HG03457 (cell line): Measurements from ENCODE around the gene OSCP1.

ENCODE experiments used
- ATAC-seq: cut with Tn5 transposase; IDR thresholded peaks from one replicate; pipeline ENCODE4 v1.9.1; 2021; ENCODE audit warnings: moderate number of reproducible peaks; ENCODE audit not compliant: unreplicated experiment

Gene OSCP1

GRCh38 chr1:36475910-36476604 lies 25.8 kb upstream of the OSCP1 start:
- no peak for ATAC-seq

GRCh38 chr1:36475341-36475740 lies 25.1 kb upstream of the OSCP1 start:
- no peak for ATAC-seq

GRCh38 chr1:36472656-36473055 lies 22.4 kb upstream of the OSCP1 start:
- ATAC-seq, result no peak

GRCh38 chr1:36471830-36472641 lies 21.8 kb upstream of the OSCP1 start:
- no peak for ATAC-seq

GRCh38 chr1:36469163-36469562 lies 18.9 kb upstream of the OSCP1 start:
- no peak for ATAC-seq

- ATAC-seq, result no peak
These were observed 17.6 kb upstream of the OSCP1 start for GRCh38 chr1:36467700-36468455.

DNA sequence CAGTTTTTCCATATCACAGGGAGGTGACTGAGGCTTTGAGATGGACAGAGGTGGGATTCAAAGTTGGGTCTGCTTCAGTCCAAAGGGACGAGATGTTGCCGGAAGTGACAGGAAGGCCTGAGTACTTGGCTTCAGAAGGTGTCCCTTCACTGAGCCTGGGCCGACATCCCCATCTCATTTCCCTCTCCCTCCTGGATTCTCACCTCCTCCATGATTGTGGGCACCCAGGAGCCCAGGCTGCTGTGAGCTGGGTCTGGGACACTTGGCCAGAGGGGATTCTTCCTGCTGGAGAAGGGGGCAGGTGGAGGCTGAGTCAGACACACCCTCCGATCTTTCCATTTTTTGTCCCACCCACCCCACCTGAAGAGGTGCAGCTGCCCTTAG lies 16.8 kb upstream of the OSCP1 start:
- no peak for ATAC-seq

DNA sequence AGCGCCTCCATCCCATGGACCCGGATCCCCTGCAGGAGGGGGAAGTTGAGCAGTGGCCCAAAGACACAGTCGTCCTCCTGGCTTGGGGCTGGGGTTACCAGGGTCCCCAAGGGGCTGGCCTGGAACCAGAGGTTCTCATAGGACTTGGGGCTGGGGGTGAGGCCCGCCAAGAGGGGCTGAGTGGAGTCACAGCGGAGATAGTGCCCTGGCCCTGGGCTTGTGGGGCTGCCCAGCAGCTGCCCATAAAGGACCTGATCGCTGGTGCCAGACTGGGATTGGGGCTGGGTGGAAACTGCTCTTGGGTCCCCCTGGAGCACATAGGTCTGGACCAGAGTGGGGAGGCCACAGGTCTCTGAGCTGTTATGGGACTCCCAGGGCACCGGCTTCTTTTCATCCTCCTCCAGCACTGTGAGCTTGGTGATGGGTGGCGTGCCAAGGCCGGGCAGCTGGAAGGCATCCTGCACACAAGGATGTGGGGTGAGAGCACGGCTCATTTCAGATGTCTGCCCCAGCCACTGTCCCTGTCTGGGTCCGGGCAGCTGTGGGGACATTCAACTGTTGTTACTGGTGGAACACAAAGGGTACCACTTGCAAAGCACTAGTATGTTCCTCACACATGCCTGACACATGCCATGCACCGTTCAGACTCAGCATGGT lies 16.2 kb upstream of the OSCP1 start:
- no peak for ATAC-seq

GRCh38 chr1:36465731-36466369 lies 15.6 kb upstream of the OSCP1 start:
- no peak for ATAC-seq

- ATAC-seq, result no peak
These were observed 14.5 kb upstream of the OSCP1 start for GRCh38 chr1:36464605-36465393.

DNA sequence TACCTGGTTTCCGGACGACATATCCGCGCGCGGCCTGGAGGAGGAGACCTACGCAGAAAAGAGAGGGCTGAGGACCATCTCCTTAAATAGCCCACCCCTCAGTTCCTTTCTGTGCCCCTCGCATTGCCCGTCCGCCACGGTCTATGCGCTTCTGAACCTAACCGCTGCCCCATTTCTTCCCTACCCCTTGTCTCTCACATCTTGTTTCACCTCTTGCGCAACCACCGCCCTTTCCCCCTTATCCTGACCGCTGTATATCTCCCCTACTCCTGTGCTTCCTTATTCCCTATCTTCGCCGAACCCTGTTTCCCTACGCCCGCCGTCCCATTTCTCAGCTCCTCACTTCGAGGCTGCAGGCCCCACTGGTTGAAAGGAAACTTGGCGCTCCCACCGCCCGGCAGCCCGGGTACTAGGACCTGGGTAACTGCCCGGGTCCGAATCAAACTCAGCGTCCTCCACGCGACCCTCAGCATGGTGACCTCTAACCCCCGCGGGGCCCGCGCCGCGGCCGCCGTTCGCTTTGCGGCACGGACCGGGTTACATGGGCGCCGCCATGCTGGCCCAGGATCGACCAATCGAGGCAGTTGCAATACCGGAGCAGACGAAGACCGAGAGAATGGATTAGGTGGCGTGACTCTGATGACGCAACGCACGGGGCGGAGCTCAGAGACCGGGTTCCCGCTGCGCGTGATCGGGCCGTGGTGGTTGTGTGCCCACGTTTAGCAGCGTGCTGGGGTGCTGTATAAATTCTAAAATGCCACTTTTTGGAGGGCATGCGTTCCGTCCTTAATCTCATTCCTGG lies 13.8 kb upstream of the OSCP1 start, which contains the start of gene MRPS15:
Gene MRPS15, minus strand, starts transcription at position 582 of the 802 bp plus-strand sequence. Its CDS starts 109 bp downstream, at position 473.
- ATAC-seq, result peak; percentile 85

DNA sequence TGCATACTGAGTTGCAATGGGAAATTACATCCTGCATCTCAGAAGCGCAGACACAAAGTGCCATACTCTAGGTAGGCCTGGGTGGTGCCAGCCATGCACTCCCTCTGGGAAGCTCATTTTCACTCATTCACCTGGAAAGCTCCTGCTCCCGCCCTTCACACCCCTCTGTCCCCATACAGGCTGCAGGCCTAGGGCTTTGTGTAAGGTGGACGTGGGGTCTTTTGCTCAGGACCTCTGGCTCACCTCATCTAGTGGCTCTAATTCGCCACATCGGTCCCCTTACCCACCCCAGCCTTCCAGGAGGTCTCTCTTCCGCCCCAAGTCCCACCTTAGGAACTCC lies 13.2 kb upstream of the OSCP1 start:
- no peak for ATAC-seq

- ATAC-seq, result no peak
These were observed 8.7 kb upstream of the OSCP1 start for GRCh38 chr1:36458910-36459309.

GRCh38 chr1:36457691-36458090 lies 7.4 kb upstream of the OSCP1 start:
- ATAC-seq, result no peak

- no peak for ATAC-seq
These were observed 6.2 kb upstream of the OSCP1 start for GRCh38 chr1:36456391-36456928.

- no peak for ATAC-seq
These were observed 5.1 kb upstream of the OSCP1 start for GRCh38 chr1:36455386-36455785.

- ATAC-seq, result no peak
These were observed 3.5 kb upstream of the OSCP1 start for GRCh38 chr1:36453600-36454388.

DNA sequence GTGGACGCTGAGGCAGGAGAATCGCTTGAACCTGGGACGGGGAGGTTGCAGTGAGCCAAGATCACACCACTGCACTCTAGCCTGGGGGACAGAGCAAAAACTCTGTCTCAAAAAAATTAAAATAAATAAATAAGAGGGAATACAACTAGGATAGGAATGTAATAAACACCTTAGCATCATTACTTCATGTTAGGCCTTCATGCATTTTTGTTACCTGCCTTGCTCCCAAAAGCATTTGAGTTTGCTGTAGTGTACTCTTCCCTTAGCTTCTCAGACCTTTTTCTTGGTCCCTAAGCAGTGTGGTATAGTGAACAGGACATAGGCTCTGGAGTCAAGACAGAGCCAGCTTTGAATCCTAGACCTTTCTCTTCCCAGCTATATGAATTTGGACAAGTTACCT lies 2.8 kb upstream of the OSCP1 start:
- ATAC-seq, result no peak
